HepG2 (cell line): ENCODE measurements around the gene HOTAIR. TPM values are rescaled to one million over a fixed set of nuclear protein-coding genes. Genes with fewer than 3 reads are reported as not detected.

Experiments
- CBFB ChIP-seq: sonication (generic); formaldehyde crosslinking; IDR thresholded peaks from 2 replicates; pipeline ENCODE4 v1.4.0; 2020; ENCODE audit warnings: missing genetic modification reagents
- CCAR2 ChIP-seq: fragments of 200-400 bp; formaldehyde crosslinking; optimal IDR thresholded peaks from 2 replicates; pipeline ENCODE3; 2018; ENCODE audit warnings: low read depth, mild to moderate bottlenecking, low read length, moderate library complexity
- MIER2 ChIP-seq: IDR thresholded peaks from 2 replicates; pipeline ENCODE4 v1.6.1; 2016; ENCODE audit warnings: missing biosample characterization, missing genetic modification reagents
- NCOR1 ChIP-seq: fragments of 200-600 bp; sonication (generic); IDR thresholded peaks from 2 replicates; pipeline ENCODE4 v1.7.0; 2017; ENCODE audit warnings: antibody characterized with exemption, low read length, borderline replicate concordance
- RFX3 ChIP-seq: IDR thresholded peaks from 2 replicates; pipeline ENCODE4 v1.6.1; 2016; ENCODE audit warnings: missing biosample characterization, missing genetic modification reagents
- RORA ChIP-seq: sonication (generic); formaldehyde crosslinking; IDR thresholded peaks from 2 replicates; pipeline ENCODE4 v1.5.0; 2020; ENCODE audit warnings: mild to moderate bottlenecking, missing genetic modification reagents, moderate library complexity
- SKI ChIP-seq: fragments of 450-650 bp; IDR thresholded peaks from one replicate; pipeline ENCODE4 v1.6.1; 2018; ENCODE audit warnings: mild to moderate bottlenecking; ENCODE audit not compliant: partially characterized antibody
- ZFP41 ChIP-seq: sonication (generic); formaldehyde crosslinking; IDR thresholded peaks from 2 replicates; pipeline ENCODE4 v1.4.0; 2020; ENCODE audit warnings: mild to moderate bottlenecking, missing genetic modification reagents, borderline replicate concordance
- ZSCAN12 ChIP-seq: sonication (generic); formaldehyde crosslinking; IDR thresholded peaks from 2 replicates; pipeline ENCODE4 v1.9.0; 2021; ENCODE audit warnings: mild to moderate bottlenecking, missing genetic modification reagents
- polyA plus RNA-seq, 8 experiments: library from polyadenylated mRNA; depleted of rRNA in 3 of 8; stranded (reverse) in 7 of 8; unstranded in 1 of 8; fragments of >200 nt; fragmentation: Illumina TruSeq in 4 of 8; extraction: Trizol in 4 of 8; gene quantifications; 2 replicates each; pipeline versions ENCODE4 v1.2.1 to v1.2.3, GENCODE V29; 2011 to 2016; ENCODE audit warnings: low read depth in 4 of 8, missing spikeins in 1 of 8, mixed read lengths in 1 of 8; ENCODE audit not compliant: insufficient read depth in 1 of 8
- total RNA-seq, 5 experiments: library from RNA; depleted of rRNA; stranded (reverse); fragments of >200 nt; fragmentation: Illumina TruSeq; extraction: Trizol; gene quantifications; 2 replicates each; pipeline ENCODE4 v1.2.3, GENCODE V29; 2016; ENCODE audit warnings: low read depth in 1 of 5
- TF ChIP-seq, protein P1 (sequence below): sonication (generic); formaldehyde crosslinking; IDR thresholded peaks from 2 replicates; pipeline ENCODE4 v1.8.0; 2023; ENCODE audit warnings: mild to moderate bottlenecking, missing genetic modification reagents
- TF ChIP-seq, protein P2 (sequence below): sonication (generic); formaldehyde crosslinking; IDR thresholded peaks from 2 replicates; pipeline ENCODE4 v1.8.1; 2023; ENCODE audit warnings: missing genetic modification reagents, mild to moderate bottlenecking, borderline replicate concordance
- TF ChIP-seq, protein P3 (sequence below): sonication (generic); formaldehyde crosslinking; IDR thresholded peaks from 2 replicates; pipeline ENCODE4 v1.5.0; 2020; ENCODE audit warnings: missing genetic modification reagents
- TF ChIP-seq, protein P4 (sequence below): sonication (generic); formaldehyde crosslinking; IDR thresholded peaks from 2 replicates; pipeline ENCODE4 v1.4.0; 2020; ENCODE audit warnings: mild to moderate bottlenecking, missing genetic modification reagents
- TF ChIP-seq, protein P5 (sequence below): sonication (generic); formaldehyde crosslinking; IDR thresholded peaks from 2 replicates; pipeline ENCODE4 v1.4.0; 2020; ENCODE audit warnings: missing genetic modification reagents

Gene HOTAIR
- total and polyA plus RNA-seq, 2 of the 13 experiments (the other 11 are each of a cell fraction or from before 2014, with no cell fraction given) = not detected

DNA sequence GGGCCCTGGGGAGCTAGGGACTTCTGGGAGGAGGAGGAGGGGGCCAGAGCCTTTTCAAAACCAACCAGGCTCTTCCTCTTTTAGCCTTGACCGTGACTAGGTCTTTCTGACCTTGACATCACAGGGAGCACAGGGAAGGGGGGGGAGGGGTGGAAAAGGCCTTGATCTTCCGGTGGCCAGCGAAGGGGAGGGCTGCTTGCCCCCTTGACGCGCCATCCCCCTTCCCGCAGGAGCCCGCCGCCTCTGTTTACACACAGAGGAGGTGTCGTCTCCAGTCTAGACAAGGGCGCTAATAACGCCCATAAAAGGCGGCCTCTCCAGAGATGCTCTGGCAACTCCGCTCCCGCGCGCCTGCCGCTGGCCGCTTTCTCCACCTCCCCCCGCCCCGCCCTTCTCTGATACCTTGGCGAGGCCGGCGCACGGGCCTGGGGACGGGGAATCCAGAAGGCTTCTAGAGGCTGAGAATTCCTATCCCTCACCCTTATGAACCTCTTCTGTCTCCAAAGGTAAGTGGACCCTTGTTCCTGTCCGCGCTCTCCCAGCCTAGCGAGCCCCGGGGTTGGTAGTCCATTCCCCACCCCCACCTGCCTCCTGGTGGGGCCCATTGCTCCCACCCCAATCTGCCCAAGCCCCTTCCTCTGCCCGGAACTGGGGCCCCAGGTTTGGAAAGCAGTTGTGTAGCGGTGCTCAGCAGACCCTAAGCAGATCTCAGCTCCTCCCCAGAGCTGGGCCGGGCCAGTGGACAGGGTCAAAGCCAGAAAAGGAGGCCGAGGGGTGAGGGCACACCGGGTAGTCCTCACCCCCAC lies 24.9 kb downstream of the HOTAIR start (continued):
- TF ChIP-seq, protein P1, sequence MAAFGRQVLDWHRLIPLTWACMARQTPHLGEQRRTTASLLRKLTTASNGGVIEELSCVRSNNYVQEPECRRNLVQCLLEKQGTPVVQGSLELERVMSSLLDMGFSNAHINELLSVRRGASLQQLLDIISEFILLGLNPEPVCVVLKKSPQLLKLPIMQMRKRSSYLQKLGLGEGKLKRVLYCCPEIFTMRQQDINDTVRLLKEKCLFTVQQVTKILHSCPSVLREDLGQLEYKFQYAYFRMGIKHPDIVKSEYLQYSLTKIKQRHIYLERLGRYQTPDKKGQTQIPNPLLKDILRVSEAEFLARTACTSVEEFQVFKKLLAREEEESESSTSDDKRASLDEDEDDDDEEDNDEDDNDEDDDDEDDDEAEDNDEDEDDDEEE = no peak
- TF ChIP-seq CBFB (CRISPR knock-in tag) (no peak), RORA (no peak), CCAR2 (no peak), ZFP41 (CRISPR knock-in tag) (no peak), SKI (peak; percentile 93), ZSCAN12 (CRISPR knock-in tag) (no peak), MIER2 (CRISPR knock-in tag) (no peak), RFX3 (no peak), NCOR1 (peak; percentile 39; the same call in 1 of the 2 replicates)
- TF ChIP-seq, protein P2, sequence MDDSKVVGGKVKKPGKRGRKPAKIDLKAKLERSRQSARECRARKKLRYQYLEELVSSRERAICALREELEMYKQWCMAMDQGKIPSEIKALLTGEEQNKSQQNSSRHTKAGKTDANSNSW (CRISPR knock-in tag) = no peak
- TF ChIP-seq, protein P3, sequence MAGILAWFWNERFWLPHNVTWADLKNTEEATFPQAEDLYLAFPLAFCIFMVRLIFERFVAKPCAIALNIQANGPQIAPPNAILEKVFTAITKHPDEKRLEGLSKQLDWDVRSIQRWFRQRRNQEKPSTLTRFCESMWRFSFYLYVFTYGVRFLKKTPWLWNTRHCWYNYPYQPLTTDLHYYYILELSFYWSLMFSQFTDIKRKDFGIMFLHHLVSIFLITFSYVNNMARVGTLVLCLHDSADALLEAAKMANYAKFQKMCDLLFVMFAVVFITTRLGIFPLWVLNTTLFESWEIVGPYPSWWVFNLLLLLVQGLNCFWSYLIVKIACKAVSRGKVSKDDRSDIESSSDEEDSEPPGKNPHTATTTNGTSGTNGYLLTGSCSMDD (CRISPR knock-in tag) = no peak
- TF ChIP-seq, protein P4, sequence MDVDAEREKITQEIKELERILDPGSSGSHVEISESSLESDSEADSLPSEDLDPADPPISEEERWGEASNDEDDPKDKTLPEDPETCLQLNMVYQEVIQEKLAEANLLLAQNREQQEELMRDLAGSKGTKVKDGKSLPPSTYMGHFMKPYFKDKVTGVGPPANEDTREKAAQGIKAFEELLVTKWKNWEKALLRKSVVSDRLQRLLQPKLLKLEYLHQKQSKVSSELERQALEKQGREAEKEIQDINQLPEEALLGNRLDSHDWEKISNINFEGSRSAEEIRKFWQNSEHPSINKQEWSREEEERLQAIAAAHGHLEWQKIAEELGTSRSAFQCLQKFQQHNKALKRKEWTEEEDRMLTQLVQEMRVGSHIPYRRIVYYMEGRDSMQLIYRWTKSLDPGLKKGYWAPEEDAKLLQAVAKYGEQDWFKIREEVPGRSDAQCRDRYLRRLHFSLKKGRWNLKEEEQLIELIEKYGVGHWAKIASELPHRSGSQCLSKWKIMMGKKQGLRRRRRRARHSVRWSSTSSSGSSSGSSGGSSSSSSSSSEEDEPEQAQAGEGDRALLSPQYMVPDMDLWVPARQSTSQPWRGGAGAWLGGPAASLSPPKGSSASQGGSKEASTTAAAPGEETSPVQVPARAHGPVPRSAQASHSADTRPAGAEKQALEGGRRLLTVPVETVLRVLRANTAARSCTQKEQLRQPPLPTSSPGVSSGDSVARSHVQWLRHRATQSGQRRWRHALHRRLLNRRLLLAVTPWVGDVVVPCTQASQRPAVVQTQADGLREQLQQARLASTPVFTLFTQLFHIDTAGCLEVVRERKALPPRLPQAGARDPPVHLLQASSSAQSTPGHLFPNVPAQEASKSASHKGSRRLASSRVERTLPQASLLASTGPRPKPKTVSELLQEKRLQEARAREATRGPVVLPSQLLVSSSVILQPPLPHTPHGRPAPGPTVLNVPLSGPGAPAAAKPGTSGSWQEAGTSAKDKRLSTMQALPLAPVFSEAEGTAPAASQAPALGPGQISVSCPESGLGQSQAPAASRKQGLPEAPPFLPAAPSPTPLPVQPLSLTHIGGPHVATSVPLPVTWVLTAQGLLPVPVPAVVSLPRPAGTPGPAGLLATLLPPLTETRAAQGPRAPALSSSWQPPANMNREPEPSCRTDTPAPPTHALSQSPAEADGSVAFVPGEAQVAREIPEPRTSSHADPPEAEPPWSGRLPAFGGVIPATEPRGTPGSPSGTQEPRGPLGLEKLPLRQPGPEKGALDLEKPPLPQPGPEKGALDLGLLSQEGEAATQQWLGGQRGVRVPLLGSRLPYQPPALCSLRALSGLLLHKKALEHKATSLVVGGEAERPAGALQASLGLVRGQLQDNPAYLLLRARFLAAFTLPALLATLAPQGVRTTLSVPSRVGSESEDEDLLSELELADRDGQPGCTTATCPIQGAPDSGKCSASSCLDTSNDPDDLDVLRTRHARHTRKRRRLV (CRISPR knock-in tag) = no peak
- TF ChIP-seq, protein P5, sequence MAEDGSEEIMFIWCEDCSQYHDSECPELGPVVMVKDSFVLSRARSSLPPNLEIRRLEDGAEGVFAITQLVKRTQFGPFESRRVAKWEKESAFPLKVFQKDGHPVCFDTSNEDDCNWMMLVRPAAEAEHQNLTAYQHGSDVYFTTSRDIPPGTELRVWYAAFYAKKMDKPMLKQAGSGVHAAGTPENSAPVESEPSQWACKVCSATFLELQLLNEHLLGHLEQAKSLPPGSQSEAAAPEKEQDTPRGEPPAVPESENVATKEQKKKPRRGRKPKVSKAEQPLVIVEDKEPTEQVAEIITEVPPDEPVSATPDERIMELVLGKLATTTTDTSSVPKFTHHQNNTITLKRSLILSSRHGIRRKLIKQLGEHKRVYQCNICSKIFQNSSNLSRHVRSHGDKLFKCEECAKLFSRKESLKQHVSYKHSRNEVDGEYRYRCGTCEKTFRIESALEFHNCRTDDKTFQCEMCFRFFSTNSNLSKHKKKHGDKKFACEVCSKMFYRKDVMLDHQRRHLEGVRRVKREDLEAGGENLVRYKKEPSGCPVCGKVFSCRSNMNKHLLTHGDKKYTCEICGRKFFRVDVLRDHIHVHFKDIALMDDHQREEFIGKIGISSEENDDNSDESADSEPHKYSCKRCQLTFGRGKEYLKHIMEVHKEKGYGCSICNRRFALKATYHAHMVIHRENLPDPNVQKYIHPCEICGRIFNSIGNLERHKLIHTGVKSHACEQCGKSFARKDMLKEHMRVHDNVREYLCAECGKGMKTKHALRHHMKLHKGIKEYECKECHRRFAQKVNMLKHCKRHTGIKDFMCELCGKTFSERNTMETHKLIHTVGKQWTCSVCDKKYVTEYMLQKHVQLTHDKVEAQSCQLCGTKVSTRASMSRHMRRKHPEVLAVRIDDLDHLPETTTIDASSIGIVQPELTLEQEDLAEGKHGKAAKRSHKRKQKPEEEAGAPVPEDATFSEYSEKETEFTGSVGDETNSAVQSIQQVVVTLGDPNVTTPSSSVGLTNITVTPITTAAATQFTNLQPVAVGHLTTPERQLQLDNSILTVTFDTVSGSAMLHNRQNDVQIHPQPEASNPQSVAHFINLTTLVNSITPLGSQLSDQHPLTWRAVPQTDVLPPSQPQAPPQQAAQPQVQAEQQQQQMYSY (CRISPR knock-in tag) = no peak
